Panc1 (cell line): ENCODE results near the gene ELANE. TPM values are rescaled to one million over a fixed set of nuclear protein-coding genes. Genes with fewer than 3 reads are reported as not detected.

Experiments
- ATAC-seq: fragments of 200-7000 bp; cut with Tn5 transposase; 2 replicates; pipeline ENCODE4 v1.9.1; 2020; ENCODE audit warnings: mild to moderate bottlenecking, moderate library complexity
- BruUV-seq: library from RNA; stranded (reverse); fragments of 400-500 nt; replicated peaks from 2 replicates; lab custom pipeline; 2021; lab: Mats Ljungman, UMichigan
- CTCF ChIA-PET: fragments of 300-600 bp; sonication (Branson Sonifier 250); formaldehyde crosslinking; loops from one replicate; lab custom pipeline; 2022; ENCODE audit warnings: antibody characterized with exemption; lab: Charles Lee
- POLR2A ChIA-PET: fragments of 300-600 bp; sonication (Branson Sonifier 250); formaldehyde crosslinking; loops from one replicate; lab custom pipeline; 2022; ENCODE audit warnings: antibody characterized with exemption; lab: Charles Lee
- DNase-seq: peaks from one replicate; pipeline ENCODE4 v3.0.0-alpha.2; 2010; ENCODE audit warnings: low read depth, low spot score
- H3K27ac ChIP-seq: 2 replicates; pipeline ENCODE4 v1.5.1; 2011; ENCODE audit warnings: mild to moderate bottlenecking, low read length, inconsistent platforms
- H3K27me3 ChIP-seq: fragments of 200-500 bp; sonication (Bioruptor generic); 2 replicates; pipeline ENCODE4 v1.6.0; 2014; ENCODE audit warnings: low read length, inconsistent platforms; ENCODE audit not compliant: control insufficient read depth, insufficient read depth
- H3K36me3 ChIP-seq: fragments of 200-500 bp; sonication (Bioruptor generic); 2 replicates; pipeline ENCODE4 v1.5.1; 2014; ENCODE audit warnings: inconsistent platforms, mild to moderate bottlenecking, low read length, moderate library complexity; ENCODE audit not compliant: control insufficient read depth, insufficient read depth
- H3K4me1 ChIP-seq: 2 replicates; pipeline ENCODE4 v1.5.1; 2011; ENCODE audit warnings: inconsistent platforms, mild to moderate bottlenecking, low read length, moderate library complexity; ENCODE audit not compliant: control insufficient read depth, insufficient read depth
- H3K4me3 ChIP-seq, 2 experiments: 2 replicates each; pipeline ENCODE4 v1.5.1; 2011 to 2012; ENCODE audit warnings: low read depth in 2 of 2, low read length in 2 of 2, mild to moderate bottlenecking in 2 of 2, inconsistent platforms in 1 of 2, moderate library complexity in 1 of 2
- H3K9me3 ChIP-seq: fragments of 200-500 bp; sonication (Bioruptor generic); 2 replicates; pipeline ENCODE4 v1.5.1; 2014; ENCODE audit warnings: low read depth, mild to moderate bottlenecking, inconsistent platforms, low read length, moderate library complexity; ENCODE audit not compliant: control insufficient read depth, insufficient read depth
- POLR2AphosphoS5 ChIP-seq: IDR thresholded peaks from 2 replicates; pipeline ENCODE4 v1.6.1; 2012; ENCODE audit warnings: mild to moderate bottlenecking, low read depth, low read length, moderate library complexity
- REST ChIP-seq, 2 experiments: IDR thresholded peaks; 2 replicates each; pipeline ENCODE4 v1.6.1; 2011 to 2012; ENCODE audit warnings: low read depth in 2 of 2, control low read depth in 1 of 2, low read length in 1 of 2, mild to moderate bottlenecking in 1 of 2, moderate library complexity in 1 of 2; ENCODE audit not compliant: insufficient read depth in 1 of 2
- SIN3A ChIP-seq: IDR thresholded peaks from 2 replicates; pipeline ENCODE4 v1.6.1; 2012; ENCODE audit warnings: low read depth, mild to moderate bottlenecking, low read length, moderate library complexity, borderline replicate concordance; ENCODE audit not compliant: insufficient read depth
- TCF7L2 ChIP-seq: IDR thresholded peaks from 2 replicates; pipeline ENCODE4 v1.6.1; 2011; ENCODE audit warnings: mild to moderate bottlenecking, low read depth, low read length, inconsistent platforms
- in situ Hi-C: cut with HindIII; loops from 2 replicates; pipeline ENCODE4 v1.10.0; 2016; ENCODE audit warnings: low sequenced_read_pairs, low pct_unique_long_range_greater_than_20kb
- intact Hi-C: fragments of 100-400 bp; cut with micrococcal nuclease; formaldehyde crosslinking; loops from one replicate; pipeline ENCODE4 v1.10.0; 2022; ENCODE audit not compliant: unreplicated experiment
- total RNA-seq: library from RNA; stranded (reverse); gene quantifications from one replicate; pipeline ENCODE4 v1.2.1, GENCODE V29; 2021; ENCODE audit not compliant: unreplicated experiment
- TF ChIP-seq, protein P1 (sequence below): fragments of 450-650 bp; IDR thresholded peaks from 2 replicates; pipeline ENCODE4 v1.5.1; 2017; ENCODE audit warnings: mild to moderate bottlenecking

The ELANE gene
- total RNA-seq, 1 experiment from 2014 or later, result 0.57 TPM

DNA sequence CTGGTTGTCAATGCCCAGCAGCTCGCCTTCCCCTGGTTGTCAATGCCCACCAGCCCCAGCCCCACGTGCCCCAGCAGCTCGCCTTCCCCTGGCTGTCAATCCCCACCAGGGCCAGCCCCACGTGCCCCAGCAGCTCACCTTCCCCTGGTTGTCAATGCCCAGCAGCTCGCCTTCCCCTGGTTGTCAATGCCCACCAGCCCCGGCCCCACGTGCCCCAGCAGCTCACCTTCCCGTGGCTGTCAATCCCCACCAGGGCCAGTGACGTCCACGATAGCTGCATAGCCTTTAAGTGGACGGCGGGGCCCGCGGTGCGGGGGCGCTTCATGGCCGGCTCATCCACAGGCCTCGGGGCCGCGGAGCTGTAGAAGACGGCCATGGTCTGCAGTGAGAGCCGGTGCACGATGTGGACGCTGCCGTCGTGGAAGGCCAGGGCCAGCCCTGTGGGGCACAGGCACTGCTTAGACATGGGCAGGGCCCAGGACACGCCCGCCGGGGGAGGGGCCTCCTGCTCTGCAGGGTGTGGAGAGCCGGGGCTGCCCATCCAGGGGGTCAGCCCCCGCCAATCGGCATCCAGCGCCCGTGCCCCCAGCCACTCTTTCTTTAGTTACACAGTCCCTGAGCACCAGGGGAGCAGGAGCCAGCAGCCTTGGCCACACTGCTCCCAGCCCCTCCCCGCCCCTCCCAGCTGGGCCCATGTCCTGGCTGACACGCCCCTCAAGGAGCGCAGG, 27.8 kb downstream of the ELANE start:
- TF ChIP-seq POLR2AphosphoS5, result no peak
- no peak for TF ChIP-seq REST (IDR thresholded peaks at IDR 0.05; ENCODE audit: insufficient read depth in 1 of 2, low read depth in 2 of 2, low read length in 1 of 2)
- TF ChIP-seq, protein P1, sequence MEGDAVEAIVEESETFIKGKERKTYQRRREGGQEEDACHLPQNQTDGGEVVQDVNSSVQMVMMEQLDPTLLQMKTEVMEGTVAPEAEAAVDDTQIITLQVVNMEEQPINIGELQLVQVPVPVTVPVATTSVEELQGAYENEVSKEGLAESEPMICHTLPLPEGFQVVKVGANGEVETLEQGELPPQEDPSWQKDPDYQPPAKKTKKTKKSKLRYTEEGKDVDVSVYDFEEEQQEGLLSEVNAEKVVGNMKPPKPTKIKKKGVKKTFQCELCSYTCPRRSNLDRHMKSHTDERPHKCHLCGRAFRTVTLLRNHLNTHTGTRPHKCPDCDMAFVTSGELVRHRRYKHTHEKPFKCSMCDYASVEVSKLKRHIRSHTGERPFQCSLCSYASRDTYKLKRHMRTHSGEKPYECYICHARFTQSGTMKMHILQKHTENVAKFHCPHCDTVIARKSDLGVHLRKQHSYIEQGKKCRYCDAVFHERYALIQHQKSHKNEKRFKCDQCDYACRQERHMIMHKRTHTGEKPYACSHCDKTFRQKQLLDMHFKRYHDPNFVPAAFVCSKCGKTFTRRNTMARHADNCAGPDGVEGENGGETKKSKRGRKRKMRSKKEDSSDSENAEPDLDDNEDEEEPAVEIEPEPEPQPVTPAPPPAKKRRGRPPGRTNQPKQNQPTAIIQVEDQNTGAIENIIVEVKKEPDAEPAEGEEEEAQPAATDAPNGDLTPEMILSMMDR, result no peak
- TF ChIP-seq SIN3A, result no peak
- no peak for TF ChIP-seq TCF7L2
- intact Hi-C loops (no loop called here), in situ Hi-C loops (no loop called here)
- H3K27me3 ChIP-seq, result no peaks in the 10 kb centered on the region
- DNase-seq (no peak), ATAC-seq (no peak; the same call in 1 of the 2 replicates)
- ChIA-PET POLR2A (interaction anchor here (0.6 to 0.7 kb wide), 2 partner anchors 16 to 41 kb away, joined by 5 to 12 read pairs; no protein-coding TSS in a partner anchor), CTCF (interaction anchor here (0.6 to 0.7 kb wide), 2 partner anchors 77 to 104 kb away, joined by 4 read pairs; no protein-coding TSS in a partner anchor)
- H3K9me3 ChIP-seq, result no peaks in the 10 kb centered on the region
- no peaks in the 10 kb centered on the region for H3K36me3 ChIP-seq
- no peak overlapping the region for H3K4me3 ChIP-seq
- BruUV-seq, result no TSS peak
- H3K27ac ChIP-seq, result no peak overlapping the region
- no peaks in the 10 kb centered on the region for H3K4me1 ChIP-seq

- no peaks in the 10 kb centered on the region for H3K36me3 ChIP-seq
- intact Hi-C loops, result no loop called here
- CTCF ChIA-PET, result no interaction called here
These were observed 29.4 kb downstream of the ELANE start for GRCh38 chr19:881385-882071.

More at GRCh38 chr19:881385-882071, 29.4 kb downstream of the ELANE start:
- TF ChIP-seq, protein P1, result no peak
- no peak for TF ChIP-seq POLR2AphosphoS5
- TF ChIP-seq SIN3A, result no peak
- no peak for TF ChIP-seq TCF7L2
- no peak for TF ChIP-seq REST (IDR thresholded peaks at IDR 0.05; ENCODE audit: insufficient read depth in 1 of 2, low read depth in 2 of 2, low read length in 1 of 2)
- no peaks in the 10 kb centered on the region for H3K27me3 ChIP-seq
- in situ Hi-C loops, result no loop called here
- ATAC-seq, result no peak
- POLR2A ChIA-PET, result no interaction called here
- H3K4me3 ChIP-seq, result no peak overlapping the region
- no peaks in the 10 kb centered on the region for H3K4me1 ChIP-seq
- no peak overlapping the region for H3K27ac ChIP-seq
- BruUV-seq, result no TSS peak
- no peaks in the 10 kb centered on the region for H3K9me3 ChIP-seq
- no peak for DNase-seq
